ENCODE results near the gene HSD11B1L.
"Not testable (repeated sequence)": the region's sequence is repeated elsewhere in the genome, so short reads cannot be mapped to it uniquely, and the experiment has no call there.

HSD11B1L gene

GRCh38 chr19:5700455-5701092, 19.7 kb downstream of the HSD11B1L start:
- no peak for DNase-seq (ENCODE audit: low read depth)

DNA sequence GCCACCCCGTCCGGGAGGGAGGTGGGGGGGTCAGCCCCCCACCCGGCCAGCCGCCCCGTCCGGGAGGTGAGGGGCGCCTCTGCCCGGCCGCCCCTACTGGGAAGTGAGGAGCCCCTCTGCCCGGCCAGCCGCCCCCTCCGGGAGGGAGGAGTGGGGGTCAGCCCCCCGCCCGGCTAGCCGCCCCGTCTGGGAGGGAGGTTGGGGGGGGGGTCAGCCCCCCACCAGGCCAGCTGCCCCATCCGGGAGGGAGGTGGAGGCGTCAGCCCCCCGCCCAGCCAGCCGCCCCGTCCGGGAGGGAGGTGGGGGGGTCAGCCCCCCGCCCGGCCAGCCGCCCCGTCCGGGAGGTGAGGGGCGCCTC, 21.2 kb downstream of the HSD11B1L start:
- DNase-seq (ENCODE audit: low read depth) = not testable (repeated sequence)

DNA sequence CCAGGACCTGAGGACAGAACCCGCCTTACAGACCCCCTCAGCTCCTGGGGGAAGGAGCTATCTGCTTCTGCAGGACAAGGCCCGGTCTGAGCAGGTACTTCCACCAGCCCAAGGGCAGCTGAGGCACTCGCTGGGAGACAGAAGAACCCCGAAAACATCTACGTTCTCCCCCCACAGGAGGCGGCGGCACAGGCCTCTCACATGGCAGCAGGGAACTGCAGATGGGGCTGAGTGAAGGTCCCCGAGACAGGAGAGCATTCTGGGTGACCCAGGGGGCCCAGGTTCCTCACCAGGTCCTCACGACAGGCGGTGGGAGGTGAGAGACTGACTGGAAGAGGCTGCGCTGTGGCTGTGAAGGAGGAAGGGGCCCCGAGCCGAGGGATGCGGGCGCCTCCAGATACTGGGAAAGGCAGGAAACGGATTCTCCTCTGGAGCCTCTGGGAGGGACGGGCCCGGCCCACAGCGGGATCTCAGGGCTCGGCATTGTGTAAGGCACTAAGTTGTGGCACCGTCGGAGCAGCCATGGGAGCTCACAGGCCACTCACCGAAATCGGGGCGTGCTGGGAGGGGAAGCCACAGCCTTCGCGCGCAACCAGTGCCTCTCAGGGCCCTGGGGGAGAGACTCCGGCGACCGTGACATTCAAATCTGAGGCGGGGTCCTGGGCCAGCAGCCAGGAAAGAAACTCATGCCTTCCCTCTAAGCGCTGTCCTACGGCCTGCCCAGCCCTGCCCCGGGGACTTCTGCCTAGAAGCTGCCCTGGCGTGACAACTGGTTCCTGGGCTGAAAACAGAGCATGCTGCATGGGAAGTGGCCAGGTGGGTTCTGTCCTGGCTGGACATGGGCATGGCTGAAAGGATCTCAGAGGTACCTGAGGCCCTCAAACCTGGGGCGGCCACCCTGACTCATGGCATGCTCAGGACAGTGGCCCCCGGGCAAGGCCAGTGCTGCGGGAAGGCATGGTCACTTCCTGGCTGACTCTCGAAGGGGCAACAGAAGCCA, 23.3 kb downstream of the HSD11B1L start:
- no peak for DNase-seq (ENCODE audit: low read depth)

DNA sequence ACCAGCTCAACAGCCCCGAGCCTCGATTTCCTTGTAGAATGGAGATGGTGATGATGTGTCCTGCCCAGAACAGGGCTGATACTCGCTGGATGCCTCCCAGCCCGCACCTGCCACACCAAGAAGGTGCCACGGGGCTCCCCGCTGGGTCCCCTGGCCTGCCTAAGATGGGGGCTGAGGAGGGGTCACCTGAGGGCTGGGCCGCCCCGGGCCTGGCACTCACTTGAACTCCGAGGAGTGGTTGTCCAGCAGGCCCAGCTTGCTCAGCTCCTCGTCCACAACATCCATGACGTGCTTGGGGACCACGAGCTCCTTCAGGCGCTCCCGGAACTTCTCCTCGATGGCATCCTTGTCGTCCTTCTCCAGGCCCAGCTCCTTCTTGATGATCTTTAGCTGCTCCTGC, 24.7 kb downstream of the HSD11B1L start:
- DNase-seq (ENCODE audit: low read depth) = no peak

DNA sequence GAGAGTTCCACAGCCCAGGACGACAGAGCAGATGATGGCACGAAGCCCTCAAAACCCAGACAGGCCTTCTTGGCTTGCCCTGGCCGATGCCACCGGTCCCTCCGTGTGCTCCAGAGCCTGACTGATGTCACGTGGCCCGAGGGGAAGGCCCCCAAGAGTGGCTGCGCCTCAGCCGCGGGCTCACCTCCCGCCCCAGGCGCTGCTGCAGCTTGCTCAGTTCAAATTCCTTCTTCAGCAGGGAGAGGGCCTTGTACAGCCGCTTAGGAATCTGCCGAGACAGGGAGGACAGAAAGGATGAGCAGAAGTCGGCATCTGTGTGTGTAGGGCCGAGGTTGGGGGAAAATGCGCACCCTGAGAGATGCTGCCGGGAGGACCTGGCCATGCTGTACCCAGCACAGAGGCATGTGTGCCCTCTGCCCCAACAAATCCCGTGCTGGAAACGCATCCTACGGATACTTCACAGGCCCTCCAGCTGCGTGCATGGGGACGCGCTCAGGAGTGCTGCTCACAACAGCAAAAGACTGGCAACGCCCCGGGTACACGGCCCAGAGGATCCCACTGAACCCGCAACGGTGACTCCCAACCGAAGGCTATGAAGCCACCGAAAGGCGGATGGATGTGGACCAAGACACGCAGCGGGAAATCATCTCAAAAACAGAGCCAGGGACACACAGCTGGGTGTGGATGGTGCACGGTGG, 26.2 kb downstream of the HSD11B1L start:
- no peak for DNase-seq (ENCODE audit: low read depth)

DNA sequence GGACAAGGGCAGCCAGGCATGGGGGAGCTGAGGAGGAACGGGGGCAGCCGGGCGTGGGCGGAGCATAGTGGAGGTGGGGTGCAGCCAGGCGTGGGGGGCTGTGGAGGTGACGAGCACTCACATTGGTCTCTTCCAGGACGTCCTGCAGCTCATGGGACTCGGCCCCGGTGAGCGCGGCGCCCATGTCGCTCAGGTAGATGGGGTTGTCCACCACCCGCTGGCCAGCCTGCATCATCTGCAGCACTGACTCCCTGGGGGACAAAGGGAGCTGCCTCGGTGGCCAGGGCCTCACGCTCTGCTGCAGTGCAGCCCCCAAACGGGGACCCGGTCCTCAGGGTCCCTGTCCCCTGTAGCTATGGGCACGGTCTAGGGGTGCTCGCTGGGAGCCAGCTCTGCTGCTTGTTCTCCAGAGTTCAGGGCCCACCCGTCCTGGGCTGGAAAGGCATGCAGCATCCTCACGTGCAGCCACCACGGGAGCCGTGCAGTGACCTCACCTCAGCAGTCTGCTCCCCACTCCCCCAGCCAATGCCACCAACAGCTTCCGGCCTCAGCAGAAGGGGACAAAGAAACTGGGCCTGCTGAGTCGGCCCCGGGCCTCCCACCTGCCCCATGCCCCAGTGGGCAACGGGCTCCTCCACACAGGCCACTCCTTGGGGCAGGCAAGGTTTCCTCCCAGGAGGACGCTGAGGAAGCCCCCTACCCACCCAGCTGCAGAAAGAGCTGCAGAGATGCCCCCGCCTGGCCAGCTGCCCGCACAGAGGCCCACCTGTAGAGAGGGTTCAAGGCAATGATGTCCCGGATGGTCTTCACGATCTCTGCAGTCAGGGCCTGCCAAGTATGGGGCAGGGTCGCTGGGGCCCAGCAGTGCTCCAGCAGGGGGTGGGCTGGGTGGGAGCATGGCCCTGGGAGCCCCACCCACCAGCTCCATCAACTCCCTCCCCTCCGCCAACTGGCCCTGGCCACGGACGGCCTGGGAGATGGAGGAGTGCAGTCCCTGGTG, 27.0 kb downstream of the HSD11B1L start:
- no peak for DNase-seq (ENCODE audit: low read depth)

DNA sequence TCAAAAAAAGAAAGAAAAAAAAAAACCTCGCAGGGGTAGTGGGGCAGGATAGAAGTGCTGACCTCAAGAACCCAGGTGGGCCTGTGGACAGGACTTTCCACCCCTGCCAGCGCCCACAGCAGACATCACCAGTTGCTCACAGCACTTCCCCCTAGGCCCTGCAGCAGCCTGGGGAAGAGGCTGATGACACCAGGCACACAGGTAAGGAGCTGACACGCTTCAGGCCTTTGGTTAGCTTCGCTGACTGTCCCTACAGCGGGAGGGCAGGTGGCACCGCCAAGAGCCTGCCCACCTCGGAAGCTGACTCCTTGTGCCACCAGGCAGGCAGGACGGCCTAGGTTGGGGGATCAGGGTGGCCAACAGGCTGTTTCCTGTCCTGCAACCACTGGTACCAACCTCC, 30.2 kb downstream of the HSD11B1L start:
- DNase-seq (ENCODE audit: low read depth) = no peak

DNA sequence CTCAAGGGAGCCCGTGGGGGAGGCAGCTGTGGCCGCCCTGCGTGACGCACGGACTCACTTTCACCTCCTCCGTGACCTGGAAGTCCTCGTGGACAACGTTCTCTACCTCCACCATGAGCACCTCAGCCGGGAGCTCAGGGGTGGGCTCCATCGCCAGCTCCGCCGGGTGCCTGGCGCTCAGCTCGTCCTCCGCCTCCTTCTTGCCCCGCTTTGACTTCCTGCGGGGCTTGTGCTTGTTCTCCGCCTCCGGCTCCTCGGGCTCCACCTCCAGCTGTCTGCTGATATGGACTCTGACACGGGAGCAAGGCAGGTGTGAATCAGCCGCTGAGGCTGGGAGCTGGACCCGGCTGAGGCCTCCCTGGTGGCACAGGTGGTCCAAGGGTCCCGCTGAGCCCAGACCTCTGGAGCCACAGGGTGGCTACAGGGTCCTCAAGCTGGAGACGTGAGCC, 30.9 kb downstream of the HSD11B1L start:
- no peak for DNase-seq (ENCODE audit: low read depth)

DNA sequence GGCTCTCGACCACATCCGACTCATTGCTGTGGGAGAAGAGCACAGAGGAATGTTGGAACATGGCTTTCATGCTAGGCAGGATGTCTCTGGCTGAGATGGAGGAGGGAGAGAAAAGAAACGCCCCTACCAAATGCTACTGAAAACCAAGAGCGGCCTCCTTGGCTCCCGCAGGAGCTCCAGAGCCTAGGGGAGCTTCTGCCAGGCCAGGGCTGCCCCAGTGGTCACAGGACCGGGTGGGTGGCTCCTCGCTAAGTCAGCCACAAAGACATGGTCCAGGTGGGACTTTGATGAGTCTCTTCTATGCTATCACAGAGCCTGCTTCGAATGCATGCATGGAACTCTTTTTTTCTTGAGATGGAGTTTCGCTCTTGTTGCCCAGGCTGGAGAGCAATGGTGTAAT, 32.4 kb downstream of the HSD11B1L start:
- no peak for DNase-seq (ENCODE audit: low read depth)

- no peak for DNase-seq (ENCODE audit: low read depth)
These were observed 34.0 kb downstream of the HSD11B1L start for GRCh38 chr19:5714816-5715215.

GRCh38 chr19:5717215-5717935, 36.5 kb downstream of the HSD11B1L start:
- DNase-seq (ENCODE audit: low read depth) = no peak

- DNase-seq (ENCODE audit: low read depth) = peak; percentile 34
These were observed 37.3 kb downstream of the HSD11B1L start for GRCh38 chr19:5718037-5718578.

DNA sequence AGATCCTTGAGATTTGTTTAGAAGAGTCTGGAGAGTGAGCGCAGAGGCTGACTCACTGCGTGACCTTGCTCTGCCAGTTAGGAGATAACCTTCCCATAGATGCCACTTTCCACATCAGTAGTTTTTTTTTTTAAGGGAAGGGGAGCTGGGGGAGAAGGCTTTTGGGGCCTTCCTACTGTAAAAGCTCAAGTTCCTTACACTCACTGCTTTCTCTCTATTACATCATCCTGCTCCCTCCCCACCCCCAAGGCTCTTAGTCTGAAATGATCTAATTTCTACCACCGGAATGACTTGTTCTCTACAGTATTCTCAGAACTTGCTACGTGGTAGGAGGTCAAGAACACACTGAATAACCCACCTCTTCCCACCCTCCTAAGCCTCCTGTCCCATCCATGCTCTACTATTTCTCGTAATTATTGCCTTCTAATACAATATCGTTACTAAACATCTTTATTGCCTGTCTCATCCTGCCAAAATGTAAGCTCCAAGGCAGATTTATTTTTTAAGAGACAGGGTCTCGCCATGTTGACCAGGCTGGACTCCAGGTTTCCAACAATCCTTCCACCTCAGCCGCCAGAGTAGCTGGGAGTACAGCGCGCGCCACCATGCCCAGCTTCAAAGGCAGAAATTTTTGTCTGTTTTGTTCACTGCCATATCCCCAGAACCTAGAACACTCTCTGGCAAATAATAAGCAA, 37.9 kb downstream of the HSD11B1L start:
- peak; percentile 77 for DNase-seq (ENCODE audit: low read depth)

DNA sequence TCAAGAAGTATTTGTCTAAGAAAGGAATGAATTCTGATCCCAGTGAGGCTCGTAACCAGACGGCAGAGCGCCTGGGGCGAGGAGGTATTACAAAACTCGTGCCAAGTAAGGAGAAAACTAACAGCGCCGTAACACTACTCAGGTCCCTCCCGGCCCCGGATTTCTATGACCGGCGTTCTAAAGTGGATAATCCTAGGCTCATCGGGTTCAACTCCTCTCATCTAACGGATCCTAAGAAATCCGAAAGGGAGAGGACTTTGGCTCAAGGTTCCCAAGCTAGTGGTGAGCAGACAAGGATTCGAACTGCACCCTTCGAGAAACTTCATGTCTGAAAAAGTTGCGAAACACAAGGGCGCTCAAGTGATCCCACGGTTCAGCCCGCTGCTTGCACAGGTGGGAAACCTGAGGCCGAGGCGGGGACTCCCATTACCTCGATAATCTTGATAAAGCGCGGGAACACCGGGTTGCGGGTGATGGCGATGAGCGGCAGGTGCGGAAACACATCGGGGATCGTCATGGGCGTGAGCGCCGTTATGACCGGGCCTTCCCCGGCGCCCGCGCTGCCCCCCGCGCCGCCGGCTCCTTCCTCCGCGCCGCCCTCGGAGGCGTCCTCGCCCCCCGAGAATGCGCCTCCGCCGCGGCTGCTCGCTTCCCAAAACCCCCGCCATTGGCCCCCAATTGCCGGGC, 38.6 kb downstream of the HSD11B1L start:
- DNase-seq (ENCODE audit: low read depth) = no peak

DNA sequence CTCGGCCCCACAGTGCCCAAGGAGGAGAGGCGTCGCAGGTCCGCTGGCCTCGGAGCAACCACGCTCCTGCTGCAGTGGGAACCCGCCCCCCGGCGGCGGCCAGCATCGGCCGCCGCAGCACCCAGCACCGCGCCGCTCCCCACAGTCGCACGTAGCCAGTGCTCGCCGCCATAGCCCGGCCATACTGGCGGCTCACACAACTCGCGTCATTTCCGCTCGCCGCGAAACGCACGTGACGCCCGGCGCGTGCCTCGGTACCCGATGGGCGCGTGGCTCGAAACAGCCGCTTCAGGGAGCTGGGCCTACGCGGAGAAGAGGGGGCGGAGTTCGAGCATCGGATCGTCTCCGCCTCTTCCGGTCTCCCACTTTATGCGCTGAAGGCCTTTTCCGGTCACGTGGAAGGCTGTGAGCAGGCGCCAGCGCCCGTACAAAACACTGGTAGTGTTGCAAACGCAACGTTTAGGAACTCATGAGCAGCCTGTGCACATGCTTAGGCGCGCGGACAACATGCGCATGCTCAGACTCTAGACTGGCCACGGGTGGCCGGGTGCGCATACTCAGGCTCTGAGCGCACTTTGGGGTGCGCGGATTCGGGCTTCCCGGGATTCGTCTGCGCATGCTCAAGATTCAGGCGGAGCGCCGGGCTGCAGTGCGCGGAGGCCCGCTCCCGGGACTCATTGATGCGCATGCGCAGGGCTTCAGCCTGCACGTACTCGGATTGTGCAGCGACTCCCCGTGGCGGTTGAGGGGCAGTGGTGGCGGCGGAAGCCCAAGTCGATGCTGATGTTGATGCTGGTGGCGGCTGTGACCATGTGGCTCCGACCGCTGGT, 39.3 kb downstream of the HSD11B1L start, which contains the start of the genes CATSPERD and LONP1:
CATSPERD (plus strand) TSS at position 677 of the 830 bp plus-strand sequence; CDS start at position 778, 101 bp downstream.
LONP1 (minus strand) TSS at position 186 of the 830 bp plus-strand sequence; CDS start at position 172, 14 bp downstream.
- DNase-seq (ENCODE audit: low read depth) = peak; percentile 87

DNA sequence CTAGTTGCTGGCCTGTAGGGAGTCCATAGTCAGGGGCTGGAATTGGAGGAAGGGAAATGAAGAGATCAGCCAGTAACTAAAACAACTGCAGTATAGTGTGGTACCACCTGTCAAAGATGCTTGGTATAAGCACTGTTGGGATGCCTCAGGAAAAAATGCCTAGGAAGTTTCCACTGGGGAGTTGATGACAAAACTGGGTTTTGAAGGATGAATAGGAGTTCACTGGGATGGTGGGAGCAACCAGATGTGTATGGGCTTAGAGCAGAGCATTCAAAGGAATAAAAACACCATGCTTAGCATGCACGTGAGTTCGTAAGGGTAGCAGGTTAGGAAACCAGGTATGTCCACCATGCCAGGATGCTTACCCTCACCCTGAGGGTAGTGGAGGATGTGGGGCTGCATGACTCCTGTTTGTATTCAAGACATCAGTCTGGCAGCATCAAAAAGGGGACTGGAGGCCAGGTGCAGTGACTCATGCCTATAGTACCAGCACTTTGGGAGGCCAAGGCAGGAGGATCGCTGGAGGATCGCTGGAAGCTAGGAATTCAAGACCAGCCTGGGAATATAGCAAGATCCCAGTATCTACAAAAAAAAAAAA, 46.7 kb downstream of the HSD11B1L start:
- DNase-seq (ENCODE audit: low read depth) = no peak

- not testable (repeated sequence) for DNase-seq (ENCODE audit: low read depth)
These were observed 52.3 kb downstream of the HSD11B1L start for GRCh38 chr19:5733172-5733571.

Measured in non-pigmented ciliary epithelial cell (primary cell).